HG03460 (cell line): ENCODE data around the gene NOTCH4.

Experiments
- ATAC-seq: cut with Tn5 transposase; IDR thresholded peaks from one replicate; pipeline ENCODE4 v1.9.1; 2021; ENCODE audit not compliant: unreplicated experiment

Gene NOTCH4

GRCh38 chr6:32147401-32148132 is 76.3 kb downstream of the NOTCH4 start:
- ATAC-seq: no peak

- ATAC-seq: no peak
These were observed 77.2 kb downstream of the NOTCH4 start for GRCh38 chr6:32146687-32147086.

GRCh38 chr6:32146287-32146686 is 77.6 kb downstream of the NOTCH4 start:
- ATAC-seq: no peak
